Limb (tissue), 2 donors: ENCODE data around the gene XKR7.
"Not testable (repeated sequence)": the region's sequence is repeated elsewhere in the genome, so short reads cannot be mapped to it uniquely, and the experiment has no call there.

Experiments used
- DNase-seq, 2 donors: peaks; one replicate each; pipeline ENCODE4 v3.0.0-alpha.2; 2016; ENCODE audit errors: extremely low spot score in 2 of 2

Gene XKR7

GRCh38 chr20:32012159-32012688 is 44.3 kb downstream of the XKR7 start:
- DNase-seq: no peak

- DNase-seq: no peak
Measured at GRCh38 chr20:32013326-32013725, 45.4 kb downstream of the XKR7 start.

- DNase-seq: no peak
Measured at GRCh38 chr20:32017711-32018251, 49.8 kb downstream of the XKR7 start.

GRCh38 chr20:32018269-32019155 is 50.6 kb downstream of the XKR7 start:
- peak; percentile 8 to 83 for DNase-seq

GRCh38 chr20:32019156-32019510 is 51.2 kb downstream of the XKR7 start:
- no peak for DNase-seq

- DNase-seq: no peak
Measured at GRCh38 chr20:32019563-32020463, 51.9 kb downstream of the XKR7 start.

GRCh38 chr20:32021091-32021490 is 53.1 kb downstream of the XKR7 start:
- no peak for DNase-seq

- no peak for DNase-seq
Measured at GRCh38 chr20:32024683-32025295, 56.8 kb downstream of the XKR7 start.

GRCh38 chr20:32027643-32028042 is 59.7 kb downstream of the XKR7 start:
- DNase-seq: no peak

- DNase-seq: peak in 1 of 2 donors; percentile 56
Measured at GRCh38 chr20:32028647-32029372, 60.9 kb downstream of the XKR7 start.

- DNase-seq: no peak
Measured at GRCh38 chr20:32029561-32029960, 61.6 kb downstream of the XKR7 start.

GRCh38 chr20:32031007-32031958 is 63.3 kb downstream of the XKR7 start:
- DNase-seq: peak; percentile 79 to 83

- DNase-seq: no peak
Measured at GRCh38 chr20:32033316-32033715, 65.4 kb downstream of the XKR7 start.

- not testable (repeated sequence) for DNase-seq
Measured at GRCh38 chr20:32033721-32034120, 65.8 kb downstream of the XKR7 start.

GRCh38 chr20:32034581-32035425 is 66.9 kb downstream of the XKR7 start:
- DNase-seq: no peak

- DNase-seq: no peak
Measured at GRCh38 chr20:32035426-32035779, 67.5 kb downstream of the XKR7 start.

GRCh38 chr20:32036252-32036651 is 68.3 kb downstream of the XKR7 start:
- DNase-seq: no peak

GRCh38 chr20:32036716-32037485 is 69.0 kb downstream of the XKR7 start:
- no peak for DNase-seq
